NCI-H748 (cell line): Measurements from ENCODE around the gene NAALADL2.

Experiments used
- DNase-seq: peaks from one replicate; lab custom pipeline; 2025; ENCODE audit not compliant: unreplicated experiment; lab: John Stamatoyannopoulos, UW

The NAALADL2 gene

DNA sequence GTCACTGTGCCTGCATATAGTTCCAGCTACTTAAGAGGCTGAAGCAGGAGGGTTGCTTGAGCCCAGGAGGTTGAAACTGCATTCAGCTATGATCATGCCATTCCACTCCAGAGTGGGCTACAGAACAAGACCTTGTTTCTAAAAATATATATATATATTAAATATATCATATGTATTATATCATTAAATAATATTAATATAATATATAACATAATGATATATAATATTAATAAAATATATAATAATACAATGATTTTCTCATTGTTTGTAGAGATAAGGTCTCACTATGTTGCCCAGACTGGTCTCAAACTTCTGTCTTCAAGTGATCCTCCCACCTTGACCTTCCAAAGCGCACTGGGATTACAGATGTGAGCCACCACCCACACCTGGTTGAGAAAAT lies 101.8 kb downstream of the NAALADL2 start:
- DNase-seq: no peak

DNA sequence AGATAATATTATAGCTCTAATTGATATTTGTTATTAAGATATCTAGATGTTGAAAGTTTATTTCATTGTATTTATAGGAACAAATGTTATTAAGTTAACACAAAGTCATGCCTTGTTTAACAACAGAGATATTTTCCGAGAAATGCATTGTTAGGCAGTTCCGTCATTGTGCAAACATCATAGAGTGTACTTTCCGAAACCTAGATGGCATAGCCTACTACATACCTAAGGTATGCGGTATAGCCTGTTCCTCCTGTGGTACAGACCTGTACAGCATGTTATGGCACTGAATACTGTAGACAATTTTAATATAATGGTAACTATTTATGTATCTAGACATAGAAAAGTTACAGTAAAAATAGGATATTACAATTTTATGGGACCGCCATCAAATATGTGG lies 114.3 kb downstream of the NAALADL2 start:
- DNase-seq: no peak

DNA sequence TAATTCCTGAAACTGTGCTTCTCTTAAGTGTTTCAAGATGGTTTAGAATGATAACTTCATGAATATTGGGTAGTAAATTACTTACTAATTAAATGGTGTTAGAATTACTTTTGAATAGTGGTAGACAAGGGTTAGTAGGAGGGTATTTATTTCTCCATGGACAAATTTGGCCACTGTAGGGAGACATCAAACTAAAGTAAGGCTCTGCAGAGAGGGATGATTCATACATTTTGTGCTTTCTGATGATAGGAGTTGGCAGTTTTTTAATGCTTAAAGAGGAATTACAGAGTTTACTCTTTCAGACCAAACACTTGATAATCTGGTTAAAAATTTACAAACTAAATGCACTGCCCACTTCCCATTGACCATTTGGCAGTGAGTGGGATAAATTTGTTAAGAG lies 127.6 kb downstream of the NAALADL2 start:
- no peak for DNase-seq

DNA sequence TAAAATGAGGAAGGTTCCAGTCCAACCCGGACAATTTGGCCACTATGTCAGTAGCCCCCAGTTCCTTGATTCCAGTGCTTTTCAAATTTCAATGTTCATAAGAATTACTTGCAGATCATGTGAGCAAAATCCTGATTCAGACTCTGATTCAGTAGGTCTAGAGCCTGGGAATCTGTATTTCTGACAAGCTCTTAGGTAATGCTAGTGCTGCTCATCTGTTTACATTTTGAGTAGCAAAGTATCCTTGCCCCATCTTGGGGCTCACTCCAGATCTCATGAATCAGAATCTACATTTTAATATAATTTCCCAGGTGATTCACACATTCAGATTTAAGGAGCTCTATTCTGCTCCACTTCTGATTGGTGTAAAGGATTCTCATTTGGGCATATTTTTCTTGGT lies 142.0 kb downstream of the NAALADL2 start:
- DNase-seq: no peak

DNA sequence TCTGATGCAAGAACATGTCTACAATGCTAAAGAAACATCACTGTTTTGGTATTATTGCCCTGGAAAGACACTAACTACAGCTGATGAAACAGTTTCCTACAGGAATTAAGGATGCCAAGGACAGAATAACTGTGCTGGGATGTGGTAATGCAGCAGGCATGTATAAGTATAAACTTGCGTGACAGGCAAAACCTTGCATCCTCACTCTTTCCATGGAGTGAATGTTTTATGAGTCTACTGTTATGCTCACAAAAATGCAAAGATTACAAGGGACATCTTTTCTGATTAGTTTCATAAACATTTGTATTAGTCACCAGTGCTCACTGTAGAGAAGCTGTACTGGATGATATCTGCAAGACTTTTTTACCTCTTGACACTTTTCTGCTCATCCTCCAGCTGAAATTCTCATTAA lies 143.6 kb downstream of the NAALADL2 start:
- no peak for DNase-seq

DNA sequence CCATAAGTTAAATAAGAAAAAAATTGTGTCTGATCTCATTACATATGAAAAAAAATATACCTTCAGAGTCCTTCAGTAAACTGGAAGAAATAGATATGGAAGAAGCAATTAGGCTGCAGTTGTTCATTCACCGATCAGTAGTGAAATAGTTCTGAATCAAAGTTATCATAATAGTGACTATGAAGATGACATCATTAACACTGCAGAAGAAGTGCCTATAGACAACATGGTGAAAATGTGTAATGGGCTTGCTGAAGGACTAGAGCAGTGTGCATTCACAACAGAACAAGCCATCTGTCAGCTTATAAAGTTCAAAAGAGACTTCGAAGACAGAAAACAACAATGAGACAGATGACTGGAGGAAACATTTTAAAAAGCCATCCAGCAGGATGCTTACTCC lies 144.5 kb downstream of the NAALADL2 start:
- no peak for DNase-seq

DNA sequence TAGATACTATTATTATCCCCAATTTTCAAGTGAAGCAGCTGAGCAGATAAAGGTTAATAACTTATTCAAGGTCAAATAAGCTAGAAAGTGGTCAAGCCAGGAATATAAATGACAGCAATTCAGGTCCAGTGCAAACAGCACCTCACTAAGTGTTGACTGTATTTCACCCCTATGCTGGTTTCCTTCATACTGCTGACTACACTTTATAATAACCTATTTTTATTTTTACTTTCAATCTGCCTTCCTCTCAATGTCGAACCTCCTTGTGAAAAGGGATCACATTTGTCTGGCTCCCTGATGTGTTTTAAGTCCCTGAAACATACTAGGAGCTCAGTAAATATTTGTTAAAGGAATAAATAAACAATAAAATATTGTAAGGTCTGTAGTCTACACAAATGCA lies 146.1 kb downstream of the NAALADL2 start:
- peak; percentile 19 for DNase-seq

DNA sequence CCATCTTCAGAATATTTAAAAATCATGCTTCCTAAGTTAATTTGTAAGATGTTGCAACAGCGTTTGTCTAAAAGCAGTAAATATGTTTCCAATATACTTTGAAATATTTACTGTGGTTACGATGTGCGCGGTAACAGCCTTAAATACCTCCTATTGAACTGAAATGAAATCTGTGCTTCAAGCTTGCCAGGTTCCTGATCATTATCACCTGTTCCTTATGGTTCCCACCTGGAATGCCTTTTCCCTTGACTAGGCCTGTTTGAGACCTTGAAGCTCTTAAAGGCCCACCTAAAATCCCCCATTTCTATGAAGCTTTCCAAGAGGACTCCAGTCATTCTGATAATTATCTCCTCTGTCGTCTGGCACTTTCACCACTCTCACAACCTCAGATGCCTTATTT lies 146.7 kb downstream of the NAALADL2 start:
- DNase-seq: peak; percentile 50

DNA sequence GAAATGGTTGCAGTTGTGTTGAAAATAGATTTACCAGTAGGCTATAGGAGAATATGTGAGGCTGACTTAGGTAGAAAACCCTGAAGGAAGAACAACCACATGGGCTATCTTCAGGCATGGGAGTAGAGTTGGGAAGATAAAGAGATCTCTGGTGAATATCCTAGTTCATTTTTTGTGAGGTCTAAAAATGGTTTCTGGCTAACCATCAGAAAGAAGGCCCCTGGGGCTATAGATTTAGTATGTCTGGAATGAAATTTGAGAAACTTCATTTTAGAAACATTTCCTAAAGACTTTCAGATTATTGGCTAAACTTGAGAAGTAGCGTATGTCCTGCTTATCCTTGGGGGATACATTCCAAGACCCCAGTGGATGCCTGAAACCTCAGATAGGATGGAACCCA lies 148.2 kb downstream of the NAALADL2 start:
- no peak for DNase-seq

DNA sequence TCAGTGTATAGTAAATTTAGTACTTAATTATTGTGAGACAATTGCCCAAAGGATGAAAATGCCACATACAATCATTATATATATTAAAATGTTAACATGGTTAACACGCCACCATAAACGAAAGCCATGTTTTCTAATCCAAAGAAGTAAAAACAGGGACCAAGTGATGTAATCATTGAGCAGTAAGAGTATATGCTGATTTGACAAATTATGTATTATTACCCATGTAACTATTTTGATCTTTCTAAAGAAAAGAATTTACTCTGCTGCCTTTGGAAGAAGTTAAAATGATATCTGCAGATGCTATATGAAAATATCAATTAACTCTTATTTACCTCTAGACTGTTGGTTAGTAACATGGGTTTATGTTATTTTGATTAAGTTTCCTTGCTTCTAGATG lies 150.2 kb downstream of the NAALADL2 start:
- DNase-seq: no peak

DNA sequence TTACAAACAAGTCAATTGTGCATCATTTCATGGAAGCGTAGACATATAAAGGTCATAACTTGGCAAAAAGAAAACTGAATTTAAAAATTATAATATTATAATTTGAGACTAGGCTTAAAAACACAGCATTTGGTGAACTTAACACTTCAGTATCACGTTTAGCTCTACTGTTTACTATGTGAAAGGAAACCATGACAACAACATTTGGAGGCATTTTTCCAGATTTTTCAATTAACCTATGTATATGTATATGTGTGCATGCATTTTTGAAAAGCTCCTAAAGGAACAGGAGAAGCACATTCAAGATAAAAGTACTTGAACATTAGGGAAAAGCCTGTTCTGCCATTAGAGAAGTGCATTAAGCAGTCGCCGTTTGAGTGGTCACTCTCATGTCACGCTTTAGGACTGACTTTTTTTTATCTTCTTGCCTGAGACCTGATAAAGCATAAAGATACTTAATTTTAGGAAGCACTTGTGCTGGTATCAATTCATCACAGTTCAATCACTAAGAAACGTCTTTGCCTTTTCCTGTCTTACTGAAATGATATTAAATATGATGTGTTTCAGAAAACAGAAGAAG lies 156.0 kb downstream of the NAALADL2 start:
- no peak for DNase-seq

DNA sequence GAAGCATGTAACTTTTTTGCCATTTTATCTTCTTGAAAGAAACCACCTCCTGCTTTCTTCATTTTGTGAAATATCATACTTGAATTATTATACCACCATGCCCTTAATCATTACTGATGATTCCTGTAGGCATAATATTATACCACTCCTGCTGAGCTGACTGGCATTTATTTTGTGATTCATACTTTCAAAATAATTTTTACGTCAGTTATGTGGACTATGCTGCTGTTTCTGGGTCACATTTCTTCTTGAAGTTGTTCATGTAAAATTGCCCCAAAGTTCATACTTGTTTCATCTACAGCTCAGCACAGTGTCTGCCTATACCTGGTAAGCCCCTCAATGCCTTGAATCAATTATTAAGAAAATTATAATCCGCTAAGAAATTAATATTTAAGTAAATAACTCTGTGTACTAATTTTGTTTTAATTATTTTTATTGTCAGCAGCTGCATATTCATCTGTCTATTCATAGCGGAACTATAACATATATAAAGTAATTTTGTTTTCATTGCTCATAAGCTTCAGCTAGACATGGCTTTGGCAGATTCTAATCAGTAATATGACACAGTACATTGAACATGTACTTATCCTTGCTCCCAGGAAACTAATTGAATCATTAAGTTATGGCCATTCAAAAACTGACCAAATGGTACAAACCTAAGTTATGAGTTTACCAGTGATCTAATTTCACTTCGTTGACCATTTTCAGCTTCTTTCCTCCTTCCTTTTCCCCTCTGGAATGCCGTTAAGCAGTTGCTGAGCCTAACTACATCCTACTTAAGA lies 160.0 kb downstream of the NAALADL2 start:
- DNase-seq: no peak

DNA sequence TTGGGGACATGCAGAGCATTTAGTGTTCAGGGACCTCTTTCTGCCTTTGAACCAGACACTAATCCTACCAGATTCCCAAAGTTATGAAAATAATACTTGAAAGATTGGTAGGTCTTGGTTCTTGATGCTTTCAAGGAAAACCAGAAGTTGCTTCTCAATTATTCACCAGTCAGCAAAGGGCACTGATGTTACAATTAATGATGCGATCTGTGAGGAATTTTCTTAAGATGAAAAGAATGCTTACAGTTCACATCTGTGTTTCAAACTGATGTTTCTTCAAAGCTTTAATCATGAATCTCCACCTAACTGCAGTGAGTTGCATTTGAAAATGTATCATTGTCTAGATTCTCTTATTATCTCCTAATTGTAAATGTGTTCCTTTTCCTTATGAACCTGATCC lies 161.0 kb downstream of the NAALADL2 start:
- DNase-seq: no peak

DNA sequence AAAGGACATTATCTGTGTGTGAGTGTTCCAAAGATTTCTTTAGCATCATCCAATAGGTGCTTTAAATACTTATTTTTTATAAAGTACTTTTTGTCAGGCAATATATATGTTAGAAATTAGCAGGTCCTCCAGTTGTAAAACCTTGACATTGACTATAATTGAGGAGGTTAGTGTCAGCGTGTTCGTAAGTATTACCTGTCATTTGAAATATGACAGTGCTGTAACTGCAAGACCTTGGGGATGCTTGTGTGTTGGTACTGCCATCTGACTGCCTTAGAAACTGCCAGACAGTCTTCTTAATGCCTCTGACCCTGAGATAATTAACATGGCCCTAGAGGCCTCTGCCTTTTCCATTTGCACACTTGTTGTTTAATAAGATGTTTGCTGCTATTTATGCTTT lies 170.7 kb downstream of the NAALADL2 start:
- no peak for DNase-seq

DNA sequence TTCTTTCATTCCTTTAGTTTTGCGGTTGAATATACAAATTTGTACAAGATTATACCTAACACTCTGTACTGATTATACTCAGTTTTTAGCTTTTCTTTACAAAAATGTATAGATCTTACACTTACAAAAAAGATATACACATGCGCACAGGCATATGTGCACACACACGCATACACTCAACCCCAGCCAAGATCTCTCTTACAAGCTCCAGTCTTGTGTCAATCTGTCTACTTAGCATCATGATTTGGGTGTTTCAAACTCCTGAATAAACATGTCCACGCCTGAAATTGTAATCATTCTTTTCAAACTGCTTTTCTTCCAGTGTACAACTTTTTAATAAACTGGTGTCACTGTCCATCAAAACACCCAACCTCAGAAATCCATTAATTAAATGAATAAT lies 180.7 kb downstream of the NAALADL2 start:
- DNase-seq: no peak

DNA sequence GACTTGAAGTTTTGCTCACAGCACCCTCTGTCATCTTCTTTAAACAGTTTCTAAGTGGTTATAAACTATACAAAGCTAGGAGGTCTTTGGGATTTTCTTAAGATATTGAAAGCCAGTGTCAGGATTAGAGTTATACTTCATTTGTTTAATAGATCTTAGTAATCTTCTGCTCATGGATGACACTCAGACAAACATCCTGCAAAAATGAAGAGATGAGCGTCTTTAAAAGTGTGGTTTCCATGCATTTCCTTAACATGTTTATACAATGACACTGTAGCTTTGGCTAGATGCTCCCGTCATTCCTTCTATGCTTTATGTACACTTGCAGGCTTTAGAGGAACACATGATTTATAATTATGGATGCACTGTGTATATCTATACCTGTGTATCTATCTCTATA lies 182.2 kb downstream of the NAALADL2 start:
- no peak for DNase-seq

DNA sequence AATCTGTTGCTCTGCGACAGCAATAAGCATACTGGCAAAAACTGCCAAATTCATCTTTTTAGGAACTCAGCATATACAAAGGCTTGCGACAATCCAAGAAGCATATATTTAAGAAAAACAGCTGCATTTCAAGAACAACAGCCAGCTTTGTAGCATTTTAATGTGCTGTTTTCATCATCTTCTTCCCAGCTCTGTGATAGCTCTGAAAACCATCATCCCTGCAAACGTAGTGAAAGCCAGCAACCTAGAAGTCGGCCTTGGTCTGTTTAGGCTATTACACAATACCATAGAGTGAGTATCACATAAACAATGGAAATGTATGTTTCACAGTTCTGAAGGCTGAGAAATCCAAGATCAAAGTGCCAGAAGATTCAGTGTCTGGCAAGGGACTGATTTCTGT lies 187.5 kb downstream of the NAALADL2 start:
- DNase-seq: no peak

DNA sequence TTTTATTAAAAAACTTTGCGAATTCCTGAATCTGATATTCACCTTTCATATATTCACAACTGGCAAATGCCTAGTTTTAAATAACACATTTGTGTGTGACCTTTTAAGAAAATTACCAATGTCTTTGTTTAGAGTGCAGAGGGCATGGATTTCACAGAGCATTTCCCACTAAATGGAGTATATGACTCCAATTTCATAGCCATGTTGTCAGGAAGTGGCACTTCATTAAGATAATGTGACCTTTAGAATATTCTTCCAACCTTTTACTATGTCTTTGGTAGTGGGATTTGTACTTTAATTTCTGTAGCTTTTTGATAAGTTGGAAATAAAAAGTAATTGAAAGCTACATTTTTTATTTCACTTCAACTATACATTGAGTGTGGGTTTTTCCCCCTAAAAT lies 188.7 kb downstream of the NAALADL2 start:
- DNase-seq: no peak

DNA sequence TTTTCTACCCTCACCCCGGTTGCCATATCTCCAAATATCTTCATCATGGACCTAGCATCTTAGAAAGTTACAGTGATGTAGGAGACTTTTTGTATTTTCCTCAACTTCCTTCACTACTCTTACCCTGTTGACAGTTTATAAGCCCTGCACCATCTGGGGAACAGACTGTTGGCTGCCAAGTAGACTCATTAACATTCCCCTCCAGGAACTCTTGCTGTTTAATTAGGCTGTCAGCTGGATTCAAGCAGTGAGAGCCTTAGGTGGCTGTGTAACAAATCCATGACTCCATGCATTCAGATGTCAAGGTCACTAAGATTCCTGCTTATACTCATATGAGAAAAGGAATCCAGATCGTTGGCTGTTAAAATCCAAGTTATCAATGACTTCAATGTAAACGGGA lies 198.3 kb downstream of the NAALADL2 start:
- DNase-seq: no peak

DNA sequence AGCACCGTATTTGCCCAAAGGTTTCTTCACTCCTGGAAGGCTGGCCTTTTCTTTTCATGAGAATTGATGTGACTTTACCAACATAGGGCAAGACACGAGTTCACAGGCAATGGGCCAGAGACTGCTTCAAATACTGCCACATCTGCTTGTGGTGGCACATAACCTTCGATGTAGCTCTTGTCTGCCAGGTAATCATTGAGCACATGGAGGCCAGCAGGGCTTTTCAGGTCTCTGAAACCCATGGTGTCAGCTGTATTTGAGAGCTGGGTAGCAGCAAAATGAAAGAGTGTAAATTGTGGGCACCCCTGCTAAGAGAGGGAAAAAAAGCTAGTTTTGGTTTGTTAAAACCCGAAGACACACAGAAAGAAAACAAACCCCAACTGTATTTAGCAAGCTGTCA lies 200.7 kb downstream of the NAALADL2 start:
- DNase-seq: no peak

DNA sequence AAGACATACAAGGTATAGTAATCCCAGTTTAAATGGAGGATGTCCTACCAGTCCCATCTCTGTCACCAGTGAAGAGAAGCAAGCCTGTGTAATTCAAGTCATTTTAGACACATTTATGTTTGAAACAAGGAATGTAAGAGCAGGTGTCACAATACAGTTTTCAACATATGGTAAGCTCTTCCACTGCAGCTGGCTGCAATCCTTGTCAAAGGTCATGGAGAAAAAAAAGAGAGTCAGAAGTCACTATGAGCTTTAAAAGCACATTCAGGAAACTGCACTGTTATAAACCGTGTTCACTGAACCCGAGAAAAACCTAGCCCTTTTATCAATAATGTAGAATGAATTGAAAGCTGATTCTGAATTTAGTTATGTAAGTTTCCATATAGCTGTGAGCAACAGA lies 206.4 kb downstream of the NAALADL2 start:
- DNase-seq: no peak

DNA sequence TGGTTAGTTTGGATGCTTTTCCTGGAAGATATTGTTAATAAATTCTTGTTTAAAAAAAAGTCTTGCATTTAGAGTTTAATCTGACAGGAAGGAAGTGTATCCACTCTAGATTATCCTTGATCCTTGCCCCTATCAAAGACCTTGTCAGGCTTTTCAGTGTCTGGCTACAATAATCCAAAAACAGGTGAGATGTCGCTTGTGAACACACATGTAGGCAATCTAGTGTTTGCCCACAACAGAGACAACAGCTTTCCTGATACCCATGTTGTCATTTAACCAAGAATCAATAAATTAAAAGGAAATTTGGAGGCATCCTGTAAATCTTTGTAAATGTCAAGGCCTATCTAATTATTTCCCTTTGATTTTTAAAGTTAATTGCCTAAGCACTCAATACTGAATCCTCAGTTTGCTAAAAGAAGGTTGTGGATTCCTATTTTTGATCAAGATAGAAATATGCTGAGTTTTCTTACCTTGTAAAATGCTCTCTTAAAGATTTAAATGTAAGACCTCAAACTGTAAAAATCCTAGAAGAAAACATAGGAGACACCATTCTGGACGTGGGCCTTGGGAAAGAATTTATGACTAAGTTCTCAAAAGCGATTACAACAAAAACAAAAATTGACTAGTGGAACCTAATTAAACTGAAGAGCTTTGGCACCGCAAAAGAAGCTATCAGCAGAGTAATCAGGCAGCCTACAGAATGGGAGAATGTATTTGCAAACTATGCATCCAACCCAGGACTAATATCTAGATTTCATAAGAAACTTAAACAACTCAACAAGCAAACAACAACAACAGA lies 207.7 kb downstream of the NAALADL2 start:
- DNase-seq: no peak
